Thyroid gland (tissue), 4 donors: Measurements from ENCODE around the gene MYOM3. TPM values are rescaled to one million over a fixed set of nuclear protein-coding genes. Genes with fewer than 3 reads are reported as not detected.

Experiments
- DNase-seq, 2 donors: peaks; one replicate each; pipeline ENCODE4 v3.0.0-alpha.2; 2019
- H3K27ac ChIP-seq, 3 donors: fragments of 200-600 bp; sonication (generic); 1 replicate in 2 of 3; 2 replicates in 1 of 3; pipeline ENCODE4 v1.5.1; 2016 to 2019; ENCODE audit warnings: mild to moderate bottlenecking in 1 of 3, moderate library complexity in 1 of 3
- H3K27me3 ChIP-seq: fragments of 200-600 bp; sonication (generic); one replicate; pipeline ENCODE4 v1.5.1; 2019
- H3K36me3 ChIP-seq, 2 donors: fragments of 200-600 bp; sonication (generic); one replicate each; pipeline ENCODE4 v1.5.1; 2016 to 2019
- H3K4me1 ChIP-seq, 2 donors: fragments of 200-600 bp; sonication (generic); one replicate each; pipeline ENCODE4 v1.5.1; 2017 to 2019
- H3K4me3 ChIP-seq, 3 donors: fragments of 200-600 bp; sonication (generic); replicated peaks in 1 of 3; 1 replicate in 2 of 3; 2 replicates in 1 of 3; pipeline ENCODE4 v1.5.1; 2016; ENCODE audit warnings: mild to moderate bottlenecking in 1 of 3
- H3K9me3 ChIP-seq: fragments of 200-600 bp; sonication (generic); one replicate; pipeline ENCODE4 v1.5.1; 2017
- CTCF ChIP-seq, 6 experiments: fragments of 200-600 bp in 3 of 6; fragments of 450-650 bp in 3 of 6; sonication (generic) in 3 of 6; IDR thresholded peaks; one replicate each; pipeline ENCODE4 v1.5.1; 2016 to 2019; ENCODE audit warnings: antibody characterized with exemption in 6 of 6, mild to moderate bottlenecking in 2 of 6, inconsistent platforms in 1 of 6, moderate library complexity in 1 of 6
- POLR2A ChIP-seq, 2 donors: fragments of 450-650 bp; IDR thresholded peaks; one replicate each; pipeline ENCODE4 v1.6.1; 2017; ENCODE audit warnings: antibody characterized with exemption in 2 of 2, mild to moderate bottlenecking in 2 of 2, moderate library complexity in 1 of 2
- WGBS, 2 donors: methylation state at CpG; one replicate each; pipeline ENCODE4 v1.1.5; 2017; 5-methylcytosine and 5-hydroxymethylcytosine counted together
- intact Hi-C: fragments of 100-400 bp; cut with DNase I; formaldehyde crosslinking; loops from one replicate; pipeline ENCODE4 v1.15.1; 2023
- total RNA-seq, 4 donors: library from RNA; depleted of rRNA; stranded (reverse); fragments of >200 nt; gene quantifications; one replicate each; pipeline ENCODE4 v1.2.3, GENCODE V29; 2016

Gene MYOM3
- total RNA-seq, 4 donors from 2014 or later = 0.11 to 0.54 TPM; not detected in 2

DNA sequence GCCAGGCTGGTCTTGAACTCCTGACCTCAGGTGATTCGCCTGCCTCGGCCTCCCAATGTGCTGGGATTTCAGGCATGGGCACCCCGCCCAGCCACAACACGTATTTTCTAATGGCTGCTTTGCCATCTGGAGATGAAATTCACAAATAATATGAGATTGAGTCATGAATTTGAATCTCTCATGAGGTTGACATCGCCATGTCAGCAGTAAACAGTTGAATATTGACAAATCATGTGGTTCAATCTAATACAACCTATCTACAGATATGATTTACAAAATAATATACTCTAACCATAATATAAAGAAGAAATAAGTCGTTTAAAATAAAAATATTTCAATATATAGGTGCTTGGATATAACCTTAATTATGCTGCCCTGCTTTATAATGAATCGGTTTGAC, 42.1 kb downstream of the MYOM3 start:
- Histone ChIP-seq H3K36me3 (no peaks in the 10 kb centered on the region), H3K4me1 (peaks cover 0 to 5% of the 10 kb centered on the region in 2 donors), H3K9me3 (no peaks in the 10 kb centered on the region), H3K27me3 (no peaks in the 10 kb centered on the region), H3K4me3 (no peak overlapping the region), H3K27ac (no peak overlapping the region)
- intact Hi-C loops = no loop called here
- 71 to 82% methylated on average over 7 of the region's 7 CpGs for WGBS, 2 donors
- TF ChIP-seq POLR2A (IDR thresholded peaks at IDR 0.05) = no peak
- no peak for TF ChIP-seq CTCF (IDR thresholded peaks at IDR 0.05)
- DNase-seq = no peak

DNA sequence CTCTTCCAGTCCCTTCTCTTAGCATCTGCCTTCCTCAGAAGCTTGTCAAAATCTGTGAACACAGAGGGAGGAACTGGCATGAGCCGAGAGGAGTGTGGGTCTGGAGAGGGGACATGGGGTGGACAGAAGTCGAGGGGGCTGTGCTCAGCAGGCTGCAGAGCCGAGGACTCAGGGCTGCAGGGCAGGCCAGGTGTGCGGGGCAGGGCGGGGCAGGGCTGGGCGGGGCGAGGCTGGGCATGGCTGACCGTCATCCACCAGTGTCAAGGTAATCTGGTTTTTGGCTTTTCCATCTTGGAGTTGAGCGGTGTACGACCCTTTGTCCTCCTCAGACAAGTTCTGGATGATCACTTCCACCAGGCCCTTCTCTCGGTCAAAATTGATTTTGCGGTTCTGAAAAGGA, 44.0 kb downstream of the MYOM3 start:
- Histone ChIP-seq H3K4me3 (no peak overlapping the region), H3K27me3 (no peaks in the 10 kb centered on the region), H3K9me3 (no peaks in the 10 kb centered on the region), H3K4me1 (peaks cover 0 to 5% of the 10 kb centered on the region in 2 donors), H3K36me3 (no peaks in the 10 kb centered on the region), H3K27ac (no peak overlapping the region)
- 82 to 83% methylated on average over 12 of the region's 12 CpGs for WGBS, 2 donors
- TF ChIP-seq CTCF (IDR thresholded peaks at IDR 0.05) (no peak), POLR2A (IDR thresholded peaks at IDR 0.05) (no peak)
- DNase-seq = no peak
- intact Hi-C loops = no loop called here

DNA sequence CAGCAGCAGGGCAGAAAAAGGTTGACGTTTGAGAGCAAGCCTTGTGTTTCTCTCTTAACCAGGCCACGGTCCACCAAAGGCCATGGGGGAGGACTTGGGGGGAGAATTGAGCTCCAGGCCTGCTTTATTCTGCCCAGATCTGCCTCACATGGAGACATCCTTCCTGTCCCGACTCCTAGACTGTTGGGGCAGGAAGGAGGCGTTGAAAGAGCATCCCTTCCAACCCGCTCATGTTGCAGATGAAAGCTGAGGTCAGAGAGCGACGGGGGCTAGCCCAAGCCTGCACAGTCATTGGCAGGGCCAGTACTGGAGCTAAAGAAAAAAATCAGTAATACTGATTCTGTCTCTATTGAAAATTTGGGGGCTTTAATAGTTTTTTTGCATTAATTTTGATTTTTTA, 46.6 kb downstream of the MYOM3 start:
- Histone ChIP-seq H3K4me1 (no peaks in the 10 kb centered on the region), H3K27ac (no peak overlapping the region), H3K4me3 (no peak overlapping the region), H3K36me3 (no peaks in the 10 kb centered on the region), H3K27me3 (no peaks in the 10 kb centered on the region), H3K9me3 (no peaks in the 10 kb centered on the region)
- no peak for DNase-seq
- TF ChIP-seq CTCF (IDR thresholded peaks at IDR 0.05) = no peak
- TF ChIP-seq POLR2A (IDR thresholded peaks at IDR 0.05) = no peak
- intact Hi-C loops = no loop called here
- 68 to 85% methylated on average over 7 of the region's 7 CpGs for WGBS, 2 donors

- no peak overlapping the region for H3K27ac ChIP-seq
- 76 to 81% methylated on average over 2 of the region's 2 CpGs for WGBS, 2 donors
Measured at GRCh38 chr1:24062221-24062620, 49.7 kb downstream of the MYOM3 start.

GRCh38 chr1:24060482-24060881, 51.5 kb downstream of the MYOM3 start:
- no peaks in the 10 kb centered on the region for H3K36me3 ChIP-seq
- H3K27ac ChIP-seq = no peak overlapping the region
- no peaks in the 10 kb centered on the region for H3K27me3 ChIP-seq
- TF ChIP-seq CTCF (IDR thresholded peaks at IDR 0.05) (no peak), POLR2A (IDR thresholded peaks at IDR 0.05) (no peak)
- no peak for DNase-seq
- H3K9me3 ChIP-seq = no peaks in the 10 kb centered on the region
- intact Hi-C loops = no loop called here
- H3K4me3 ChIP-seq = no peak overlapping the region
- 88 to 90% methylated on average over 13 of the region's 13 CpGs for WGBS, 2 donors
- H3K4me1 ChIP-seq = no peaks in the 10 kb centered on the region

More at GRCh38 chr1:24062221-24062620, 49.7 kb downstream of the MYOM3 start:
- Histone ChIP-seq H3K4me3 (no peak overlapping the region), H3K36me3 (no peaks in the 10 kb centered on the region), H3K4me1 (no peaks in the 10 kb centered on the region), H3K9me3 (no peaks in the 10 kb centered on the region), H3K27me3 (no peaks in the 10 kb centered on the region)
- intact Hi-C loops = no loop called here
- no peak for DNase-seq
- TF ChIP-seq CTCF (IDR thresholded peaks at IDR 0.05) (no peak), POLR2A (IDR thresholded peaks at IDR 0.05) (no peak)
